ENCODE data around the gene SRPK2.
"Not testable (repeated sequence)": the region's sequence is repeated elsewhere in the genome, so short reads cannot be mapped to it uniquely, and the experiment has no call there.

Gene SRPK2

DNA sequence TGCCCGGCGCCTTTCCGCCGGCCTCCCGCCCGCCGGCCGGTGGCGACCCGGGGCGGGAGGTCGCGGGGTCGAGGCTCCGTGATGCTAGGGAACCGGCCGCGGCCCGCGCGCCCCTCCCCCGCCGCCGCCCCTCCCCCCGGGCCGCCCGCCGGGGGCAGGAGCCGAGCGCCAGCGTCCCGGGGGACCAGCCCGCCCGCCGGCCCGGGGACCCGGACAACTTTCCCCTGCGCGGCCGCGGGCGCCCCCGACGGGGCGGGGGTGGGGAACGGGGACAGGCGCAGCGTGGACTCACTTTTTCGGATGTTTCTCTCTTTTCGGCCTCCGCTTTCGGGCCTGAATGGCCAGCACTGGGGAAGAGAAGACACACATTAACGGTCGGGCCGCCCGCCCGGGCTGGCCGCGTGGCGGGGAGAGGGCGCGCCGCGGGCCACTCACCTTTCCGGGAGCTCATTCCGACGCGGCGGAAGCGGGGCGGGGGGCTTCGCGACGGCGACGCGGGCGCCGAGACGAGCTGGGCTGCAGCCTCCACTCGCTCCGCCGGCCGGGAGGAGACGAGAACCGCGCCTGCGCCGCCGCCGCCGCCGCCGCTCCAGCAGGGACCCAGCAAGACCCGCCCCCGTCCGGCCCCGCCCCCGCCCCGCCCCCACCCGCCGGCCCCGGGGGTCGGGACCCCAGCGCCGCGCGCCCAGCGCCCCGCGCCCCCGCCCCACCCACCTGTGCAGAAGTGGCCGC is at the start of gene SRPK2:
SRPK2 (minus strand) TSS at position 566 of the 732 bp plus-strand sequence.
- FAIRE-seq (no peak), DNase-seq (ENCODE audit: insufficient read length, low spot score) (peak; percentile 97)

DNA sequence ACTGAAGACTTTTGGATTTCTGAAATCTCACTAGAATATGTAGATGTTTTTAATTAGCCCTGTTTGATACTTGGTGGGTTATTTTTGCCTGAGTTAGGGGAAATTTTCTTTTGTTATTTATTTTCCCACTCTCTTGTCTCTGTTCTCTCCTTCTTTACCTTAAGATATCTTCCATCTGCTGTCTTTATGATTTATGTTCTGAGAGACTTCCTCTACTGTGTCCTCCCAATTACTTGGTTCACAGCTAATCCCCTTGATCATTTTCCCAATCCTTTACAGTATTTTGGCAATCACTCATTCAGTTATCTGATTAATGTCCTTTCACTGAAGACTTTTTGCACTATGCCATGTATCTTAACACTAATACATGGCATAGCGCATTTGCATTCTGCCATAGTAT is 49.5 kb upstream of the SRPK2 start:
- no peak for DNase-seq (ENCODE audit: insufficient read length, low spot score)
- FAIRE-seq: no peak

DNA sequence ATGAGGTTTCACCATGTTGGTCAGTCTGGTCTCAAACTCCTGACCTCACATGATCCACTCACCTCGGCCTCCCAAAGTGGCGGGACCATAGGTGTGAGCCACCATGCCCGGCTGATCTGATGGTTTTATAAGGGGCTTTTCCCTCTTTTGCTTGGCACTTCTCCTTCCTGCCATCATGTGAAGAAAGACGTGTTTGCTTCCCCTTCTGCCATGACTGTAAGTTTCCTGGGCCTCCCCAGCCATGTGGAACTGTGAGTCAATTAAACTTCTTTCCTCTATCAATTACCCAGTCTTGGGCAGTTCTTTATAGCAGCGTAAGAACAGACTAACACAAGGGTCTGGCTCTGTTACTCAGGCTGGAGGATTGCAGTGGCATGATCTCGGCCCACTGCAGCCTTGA is 48.6 kb upstream of the SRPK2 start:
- not testable (repeated sequence) for FAIRE-seq; DNase-seq (ENCODE audit: insufficient read length, low spot score)

DNA sequence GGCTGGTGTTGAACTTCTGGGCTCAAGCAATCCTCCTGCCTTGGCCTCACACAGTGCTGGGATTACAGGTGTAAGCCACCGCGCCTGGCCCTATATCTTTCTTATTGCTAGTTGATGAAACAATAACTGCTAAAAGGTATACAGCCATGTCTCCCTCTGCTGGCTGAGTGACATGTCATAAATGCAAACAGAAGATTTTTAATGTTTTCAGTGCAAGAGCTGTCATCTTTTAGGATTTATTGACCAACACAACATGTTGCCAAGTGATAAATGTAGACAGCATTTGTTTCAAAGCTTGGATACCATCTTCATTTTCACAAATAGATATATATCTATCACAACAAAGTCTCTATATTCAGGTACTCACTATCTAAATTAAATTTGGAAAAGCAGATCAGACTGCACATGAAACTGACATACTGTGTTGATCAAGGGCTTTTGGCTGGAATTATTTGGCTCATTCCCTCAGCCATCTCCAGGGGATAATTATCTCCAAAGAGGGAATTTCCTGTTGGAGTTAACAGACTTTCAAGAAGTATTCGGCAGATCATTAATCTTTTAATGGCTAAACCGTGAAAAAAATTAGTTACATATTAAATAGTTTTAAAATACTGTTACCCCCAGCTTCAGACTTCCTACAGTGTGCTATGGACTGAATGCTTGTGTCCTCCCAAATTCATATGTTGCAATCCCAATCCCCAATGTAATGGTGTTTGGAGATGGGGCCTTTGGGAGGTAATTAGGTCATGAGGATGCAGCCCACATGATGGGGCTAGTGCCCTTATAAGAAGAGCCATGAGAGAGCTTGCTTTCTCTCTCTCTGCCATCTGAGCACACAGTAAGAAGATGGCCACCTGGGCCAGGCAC is 41.3 kb upstream of the SRPK2 start:
- DNase-seq (ENCODE audit: insufficient read length, low spot score) (no peak), FAIRE-seq (peak; percentile 84)

DNA sequence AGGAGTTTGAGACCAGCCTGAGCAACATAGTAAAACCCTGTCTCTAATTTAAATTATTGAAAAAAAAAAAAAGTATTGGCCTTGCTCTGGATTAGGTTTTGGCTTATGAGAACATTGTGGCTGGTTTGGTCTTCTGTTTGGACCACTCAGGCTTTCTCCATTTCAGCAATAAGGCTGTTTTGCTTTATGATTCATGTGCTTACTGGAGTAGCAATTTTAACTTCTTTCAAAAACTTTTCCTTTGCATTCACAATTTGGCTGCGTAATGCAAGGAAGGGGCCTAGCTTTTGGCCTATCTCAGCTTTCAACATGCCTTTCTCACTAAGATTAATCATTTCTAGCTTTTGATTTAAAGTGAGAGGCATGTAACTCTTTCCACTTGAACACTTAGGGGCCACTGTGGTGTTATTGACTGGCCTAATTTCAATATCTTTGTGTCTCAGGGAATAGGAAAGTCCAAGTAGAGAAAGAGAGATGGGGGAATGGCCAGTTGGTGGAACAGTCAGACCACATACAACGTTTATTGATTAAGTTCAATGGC is 38.0 kb upstream of the SRPK2 start:
- DNase-seq (ENCODE audit: insufficient read length, low spot score) (no peak), FAIRE-seq (no peak)

DNA sequence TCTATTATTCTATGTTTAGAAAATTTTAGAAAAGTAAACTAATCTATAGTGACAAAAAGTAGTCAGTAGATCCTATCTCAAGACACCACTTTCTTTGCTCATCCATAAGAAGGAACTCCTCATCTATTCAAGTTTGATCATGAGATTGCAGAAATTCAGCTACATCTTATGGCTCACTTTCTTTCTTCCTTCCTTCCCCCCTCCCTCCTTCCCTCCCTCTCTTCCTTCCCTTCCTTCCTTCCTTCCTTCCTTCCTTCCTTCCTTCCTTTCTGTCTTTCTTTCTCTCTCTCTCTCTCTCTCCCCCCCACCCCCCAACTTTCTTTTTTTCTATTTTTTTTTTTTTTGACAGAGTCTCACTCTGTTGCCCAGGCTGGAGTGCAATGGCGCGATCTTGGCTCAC is 35.3 kb upstream of the SRPK2 start:
- DNase-seq (ENCODE audit: insufficient read length, low spot score) (no peak), FAIRE-seq (no peak)

DNA sequence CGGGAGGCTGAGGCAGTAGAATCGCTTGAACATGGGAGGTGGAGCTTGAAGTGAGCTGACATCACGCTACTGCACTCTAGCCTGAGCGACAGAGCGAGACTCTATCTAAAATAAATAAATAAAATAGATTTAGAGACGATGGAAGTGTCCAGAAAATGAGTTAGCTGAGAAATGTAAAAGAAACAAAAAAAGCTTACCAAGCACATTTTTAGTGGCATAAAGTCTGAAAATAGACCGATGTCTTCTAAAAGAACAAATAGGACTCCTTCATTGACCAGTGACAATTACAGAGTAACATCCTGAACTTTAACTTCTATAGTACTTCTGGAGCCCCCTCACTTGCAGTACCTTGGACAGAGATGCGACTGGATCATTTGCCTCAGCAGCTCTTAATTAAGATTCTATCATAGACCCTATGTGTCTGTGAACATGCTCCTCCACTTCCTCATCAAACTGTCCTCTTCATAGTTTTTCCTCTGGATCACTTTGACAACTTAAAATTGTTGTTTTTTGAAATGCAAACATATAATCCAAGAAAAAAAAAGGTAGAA is 25.2 kb upstream of the SRPK2 start:
- no peak for FAIRE-seq
- DNase-seq (ENCODE audit: insufficient read length, low spot score): no peak

DNA sequence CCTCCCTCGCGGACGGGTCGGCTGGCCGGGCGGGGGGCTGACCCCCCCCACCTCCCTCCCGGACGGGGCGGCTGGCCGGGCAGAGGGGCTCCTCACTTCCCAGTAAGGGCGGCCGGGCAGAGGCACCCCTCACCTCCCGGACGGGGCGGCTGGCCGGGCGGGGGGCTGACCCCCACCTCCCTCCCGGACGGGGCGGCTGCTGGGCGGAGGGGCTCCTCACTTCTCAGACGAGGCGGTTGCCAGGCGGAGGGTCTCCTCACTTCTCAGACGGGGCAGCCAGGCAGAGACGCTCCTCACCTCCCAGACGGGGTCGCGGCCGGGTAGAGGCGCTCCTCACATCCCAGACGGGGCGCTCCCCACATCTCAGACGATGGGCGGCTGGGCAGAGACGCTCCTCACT is 22.1 kb upstream of the SRPK2 start:
- DNase-seq (ENCODE audit: insufficient read length, low spot score); FAIRE-seq: not testable (repeated sequence)

DNA sequence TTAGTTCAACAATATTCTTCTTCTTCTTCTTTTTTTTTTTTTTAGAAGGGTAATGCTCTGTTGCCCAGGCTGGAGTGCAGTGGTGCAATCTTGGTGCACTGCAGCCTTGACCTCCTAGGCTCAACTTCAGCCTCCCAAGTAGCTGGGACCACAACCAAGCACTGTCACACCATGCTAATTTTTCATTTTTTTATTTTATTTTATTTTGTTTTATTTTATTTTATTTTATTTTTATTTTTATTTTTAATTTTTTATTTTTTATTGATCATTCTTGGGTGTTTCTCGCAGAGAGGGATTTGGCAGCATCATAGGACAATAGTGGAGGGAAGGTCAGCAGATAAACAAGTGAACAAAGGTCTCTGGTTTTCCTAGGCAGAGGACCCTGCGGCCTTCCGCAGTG is 21.1 kb upstream of the SRPK2 start:
- FAIRE-seq; DNase-seq (ENCODE audit: insufficient read length, low spot score): not testable (repeated sequence)

DNA sequence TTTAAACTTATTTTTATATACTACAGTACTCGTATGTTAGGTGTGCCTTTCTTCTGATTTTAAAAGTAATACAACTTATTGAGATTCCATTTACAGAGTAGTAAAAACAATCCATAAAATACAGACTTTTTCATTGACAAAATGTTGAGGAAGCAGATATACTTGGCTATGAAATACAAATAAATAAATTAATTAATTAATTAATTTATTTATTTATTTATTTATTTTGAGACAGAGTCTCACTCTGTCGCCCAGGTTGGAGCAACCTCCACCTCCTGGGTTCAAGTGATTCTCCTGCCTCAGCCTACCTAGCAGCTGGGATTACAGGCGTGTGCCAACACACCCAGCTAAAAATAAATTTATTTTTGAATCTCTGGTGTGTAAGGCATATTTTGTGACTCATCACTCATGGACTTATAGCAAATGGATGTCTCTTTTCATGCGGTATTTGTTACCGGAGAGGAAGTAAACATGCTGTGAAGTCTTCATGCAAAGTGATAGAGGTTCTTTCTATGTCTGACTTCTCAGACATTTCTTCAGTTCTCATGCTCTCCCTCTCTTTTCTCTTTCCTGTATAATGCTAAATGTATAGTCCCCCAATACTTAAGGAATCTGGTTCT is 20.2 kb upstream of the SRPK2 start:
- FAIRE-seq: no peak

DNA sequence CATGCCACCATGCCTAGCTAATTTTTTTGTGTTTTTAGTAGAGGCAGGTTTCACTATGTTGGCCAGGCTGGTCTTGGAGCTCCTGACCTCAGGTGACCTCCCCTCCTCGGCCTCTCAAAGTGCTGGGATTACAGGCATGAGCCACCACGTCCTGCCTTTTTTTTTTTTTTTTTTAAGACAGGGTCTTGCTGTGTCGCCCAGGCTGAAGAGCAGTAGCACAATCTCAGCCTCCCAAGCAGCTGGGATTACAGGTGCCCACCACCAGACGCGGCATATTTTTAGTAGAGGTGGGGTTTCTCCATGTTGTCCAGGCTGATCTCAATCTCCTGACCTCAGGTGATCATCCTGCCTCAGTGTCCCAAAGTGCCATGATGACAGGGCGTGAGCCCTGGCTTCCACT is 14.4 kb upstream of the SRPK2 start:
- DNase-seq (ENCODE audit: insufficient read length, low spot score) (no peak), FAIRE-seq (no peak)

More for the DNA sequence above, 20.2 kb upstream of the SRPK2 start:
- no peak for DNase-seq (ENCODE audit: insufficient read length, low spot score)

DNA sequence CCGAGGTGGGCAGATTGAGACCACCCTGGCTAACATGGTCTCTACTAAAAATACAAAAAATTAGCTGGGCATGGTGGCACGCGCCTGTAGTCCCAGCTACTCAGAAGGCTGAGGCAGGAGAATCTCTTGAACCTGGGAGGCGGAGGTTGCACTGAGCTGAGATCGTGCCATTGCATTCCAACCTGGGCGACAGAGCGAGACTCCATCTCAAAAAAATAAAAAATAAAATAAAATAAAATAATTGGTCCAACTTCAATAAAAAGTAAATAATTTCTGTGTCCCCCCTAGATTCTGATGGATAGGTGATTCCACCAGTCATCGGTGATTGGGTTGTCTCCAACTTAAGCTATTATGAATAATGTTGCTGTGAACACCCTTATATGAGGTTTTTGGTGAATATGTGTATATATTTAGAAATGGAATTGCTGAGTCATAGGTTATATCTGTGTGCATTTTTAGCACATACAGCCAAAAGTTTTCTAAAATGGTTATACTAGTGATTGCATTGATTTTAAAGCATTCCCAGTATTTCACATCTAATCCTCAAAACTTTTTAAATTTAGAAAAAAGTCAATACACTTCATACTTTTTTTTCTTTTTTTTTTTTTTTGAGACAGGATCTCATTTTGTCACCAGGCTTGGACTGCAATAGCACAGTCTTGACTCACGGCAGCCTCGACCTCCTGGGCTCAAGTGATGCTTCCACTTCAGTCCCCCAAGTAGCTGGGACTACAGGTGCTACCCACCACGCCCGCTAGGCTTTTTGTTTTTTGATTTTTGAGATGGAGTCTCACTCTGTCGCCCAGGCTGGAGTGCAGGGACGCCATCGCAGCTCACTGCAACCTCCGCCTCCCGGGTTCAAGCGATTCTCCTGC is 13.7 kb upstream of the SRPK2 start:
- FAIRE-seq (no peak), DNase-seq (ENCODE audit: insufficient read length, low spot score) (no peak)

DNA sequence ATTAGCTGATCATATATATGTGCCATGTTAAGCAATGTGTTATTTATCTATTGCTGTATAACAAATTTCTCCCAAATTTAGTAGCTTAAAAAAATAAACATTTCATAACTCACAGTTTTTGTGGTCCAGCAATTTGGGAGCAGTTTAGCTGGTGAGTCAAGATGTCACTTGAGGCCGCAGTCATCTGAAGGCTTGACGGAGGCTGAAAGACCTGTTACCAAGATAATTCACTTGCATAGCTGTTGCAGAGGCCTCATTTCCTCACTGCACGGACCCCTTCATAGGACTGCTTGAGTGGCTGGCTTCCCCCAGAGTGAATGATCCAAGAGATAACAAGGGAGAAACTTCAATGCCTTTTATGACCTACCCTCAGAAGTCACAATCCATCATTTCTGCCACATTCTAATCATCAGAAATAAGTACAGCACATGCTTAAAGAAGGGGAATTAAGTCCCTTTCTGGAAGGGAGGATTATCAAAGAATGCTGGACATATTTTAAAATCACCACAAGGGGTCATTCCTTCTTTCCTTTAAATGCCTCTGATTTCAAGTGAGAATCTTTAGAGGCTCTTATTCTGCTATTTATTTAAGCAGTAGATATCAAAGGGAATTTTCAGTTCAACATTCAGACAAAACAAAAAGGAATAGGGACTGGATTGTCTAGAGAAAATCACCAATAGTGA is 10.5 kb upstream of the SRPK2 start:
- FAIRE-seq (no peak), DNase-seq (ENCODE audit: insufficient read length, low spot score) (no peak)

DNA sequence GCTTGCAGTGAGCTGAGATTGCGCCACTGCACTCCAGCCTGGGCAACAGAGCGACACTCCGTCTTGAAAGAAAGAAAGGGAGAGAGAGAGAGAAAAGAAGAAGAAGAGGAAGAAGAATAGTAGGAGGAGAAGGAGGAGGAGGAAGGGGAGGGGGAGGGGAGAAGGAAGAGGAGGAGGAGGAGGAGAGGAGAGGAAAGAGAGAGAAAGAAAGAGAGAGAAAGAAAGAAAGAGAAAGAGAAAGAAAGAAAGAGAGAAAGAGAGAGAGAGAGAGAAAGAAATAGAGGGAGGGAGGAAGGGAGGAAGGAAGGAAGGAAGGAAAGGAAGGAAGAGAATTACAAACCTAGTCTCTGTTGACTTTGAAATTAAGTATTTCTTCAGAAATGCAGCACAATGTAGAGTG is 7.8 kb upstream of the SRPK2 start:
- no peak for DNase-seq (ENCODE audit: insufficient read length, low spot score)
- no peak for FAIRE-seq

DNA sequence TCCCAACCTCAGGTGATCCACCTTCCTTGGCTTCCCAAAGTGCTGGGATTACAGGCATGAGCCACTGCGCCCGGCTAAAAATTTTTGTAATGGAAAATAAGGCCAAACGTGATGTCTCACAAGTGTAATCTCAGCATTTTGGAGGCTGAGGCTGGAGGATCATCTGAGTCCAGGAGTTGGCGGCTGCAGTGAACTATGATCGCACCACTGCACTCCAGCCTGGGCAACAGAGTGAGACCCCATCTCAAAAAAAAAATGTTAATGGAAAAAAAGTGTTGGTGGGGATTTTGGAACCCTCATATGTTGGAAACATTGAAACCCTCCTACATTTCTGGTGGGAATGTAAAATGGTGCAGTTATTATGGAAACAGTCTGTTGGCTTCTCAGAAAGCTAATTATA is 2.7 kb upstream of the SRPK2 start:
- DNase-seq (ENCODE audit: insufficient read length, low spot score): no peak
- no peak for FAIRE-seq

DNA sequence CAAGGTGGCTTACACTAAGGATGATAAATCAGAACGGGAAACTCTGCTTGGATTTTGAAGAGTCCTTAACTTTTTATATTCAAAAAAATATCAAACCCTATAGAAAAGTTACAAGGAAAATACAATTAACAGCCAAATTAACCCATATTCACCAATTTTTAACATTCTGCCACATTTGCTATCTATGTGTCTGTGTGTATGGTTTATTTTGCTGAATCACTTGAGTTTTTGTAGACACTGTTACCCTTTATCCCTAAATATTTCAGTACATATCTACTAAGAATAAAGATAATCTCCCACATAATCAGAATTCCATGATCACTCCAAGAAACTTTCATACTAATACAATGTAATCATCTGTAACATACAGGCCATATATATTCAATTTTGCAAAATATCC is 1.2 kb upstream of the SRPK2 start:
- FAIRE-seq: no peak
- no peak for DNase-seq (ENCODE audit: insufficient read length, low spot score)

DNA sequence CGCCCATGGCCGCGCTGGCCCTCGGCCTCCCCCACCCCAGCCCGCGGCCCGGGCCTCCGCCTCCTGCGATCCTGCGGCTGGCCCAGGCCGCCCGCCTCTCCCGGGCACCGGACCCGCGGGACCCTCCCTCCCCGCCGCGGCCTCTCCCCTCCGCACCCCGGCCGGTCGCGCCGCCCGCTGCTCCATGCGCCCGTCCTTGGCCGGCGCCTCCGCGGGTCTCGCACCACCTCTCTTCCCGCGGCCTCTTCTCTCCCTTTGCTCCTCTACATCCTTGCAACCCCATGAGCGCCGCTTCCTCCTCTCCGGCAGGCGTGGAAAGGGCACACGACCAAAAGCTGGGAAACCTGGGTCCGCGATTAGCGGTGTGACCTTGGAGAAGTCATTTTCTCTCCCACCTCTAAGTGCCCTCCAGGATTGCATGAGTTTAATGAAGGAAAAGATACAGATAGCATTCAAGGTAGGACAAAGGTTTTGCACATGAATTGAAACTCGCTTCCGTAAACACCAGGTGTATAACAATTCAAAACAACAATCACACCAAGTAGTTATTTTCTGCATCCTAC is 448 bp upstream of the SRPK2 start:
- no peak for FAIRE-seq

DNA sequence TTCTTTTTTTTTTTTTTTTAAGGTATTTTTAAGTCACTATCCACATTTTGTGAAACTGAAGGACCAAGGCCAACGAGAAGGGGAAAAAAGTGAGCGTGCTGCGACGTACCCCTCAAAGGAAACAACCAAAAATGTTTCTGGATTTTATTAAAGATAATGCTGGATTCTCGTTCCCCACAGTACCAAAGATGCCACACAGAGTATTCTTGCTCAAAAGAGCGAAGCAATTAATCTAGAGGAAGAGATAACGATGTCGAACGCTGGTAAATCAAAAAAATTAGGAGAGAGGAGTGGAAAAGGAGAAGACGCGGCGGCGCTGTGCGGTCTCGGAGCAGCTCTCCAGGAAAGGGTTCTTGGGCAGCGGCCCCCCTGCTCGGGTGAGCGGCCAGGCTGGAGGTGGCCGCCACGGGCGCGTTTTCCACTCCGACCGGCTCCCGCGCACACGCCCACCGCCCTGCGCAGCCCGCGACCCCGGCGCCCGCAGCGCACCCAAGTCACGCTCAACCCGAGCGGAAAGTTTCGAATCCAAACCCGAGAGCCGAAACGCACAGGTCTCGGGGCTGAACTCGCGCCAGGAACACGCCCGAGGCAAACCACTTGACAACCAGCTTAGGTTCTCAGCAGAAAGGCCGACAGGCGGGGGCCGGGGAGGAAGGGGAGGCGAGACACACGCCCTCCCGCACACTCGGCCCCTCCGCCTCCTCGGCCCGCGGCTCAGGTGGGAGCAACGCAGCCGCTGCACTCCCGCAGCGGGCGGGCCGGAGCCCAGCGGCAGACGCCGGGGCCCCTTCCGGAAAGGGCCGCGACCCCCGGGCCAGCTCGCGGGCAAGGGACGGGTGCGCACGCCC is 989 bp downstream of the SRPK2 start:
- DNase-seq (ENCODE audit: insufficient read length, low spot score) (peak; percentile 79), FAIRE-seq (no peak)

More for the DNA sequence above, 448 bp upstream of the SRPK2 start:
- peak; percentile 52 for DNase-seq (ENCODE audit: insufficient read length, low spot score)
